ENCODE results near the gene TPRA1. TPM values are rescaled to one million over a fixed set of nuclear protein-coding genes. Genes with fewer than 3 reads are reported as not detected.
"Not testable (repeated sequence)": the region's sequence is repeated elsewhere in the genome, so short reads cannot be mapped to it uniquely, and the experiment has no call there.

The TPRA1 gene
- total RNA-seq, 1 experiment from 2014 or later: 38.1 TPM

DNA sequence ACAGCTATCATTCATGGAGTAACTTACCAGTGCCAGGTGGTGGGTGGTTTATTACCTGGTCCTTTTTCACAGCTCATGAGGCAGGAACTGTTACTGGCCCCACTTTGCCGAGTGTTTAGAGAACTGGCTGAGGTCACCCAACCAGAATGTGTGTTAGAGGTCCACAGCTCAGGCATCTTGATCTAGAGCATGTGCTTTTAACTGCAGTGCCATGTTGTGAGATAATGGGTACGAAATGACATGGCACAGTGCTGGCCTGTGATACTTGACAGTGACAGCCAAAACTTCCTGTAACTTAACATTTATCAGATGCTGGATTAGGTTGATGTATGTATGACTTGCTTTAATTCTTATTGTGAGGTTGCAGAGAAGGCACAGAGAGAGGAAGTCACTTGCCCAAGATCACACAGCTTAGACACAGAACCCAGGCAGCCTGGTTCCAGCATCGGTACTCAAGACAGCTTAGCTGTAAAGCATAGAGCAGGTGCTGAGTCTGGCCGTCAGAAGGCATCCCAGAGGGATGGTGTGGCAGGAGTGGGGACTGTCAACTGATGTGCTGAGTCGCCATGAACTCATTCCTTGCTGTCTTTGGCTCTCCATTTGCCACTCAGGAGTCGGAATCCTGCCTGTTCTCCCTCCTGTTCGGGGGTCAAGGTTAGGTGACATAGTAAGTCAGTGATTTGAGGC, 17.3 kb upstream of the TPRA1 start:
- DNase-seq: no peak
- Histone ChIP-seq H3K36me3 (replicated peaks; ENCODE audit: control insufficient read depth, insufficient read depth, low read length) (peaks cover 68% of the 10 kb centered on the region), H3K4me3 (ENCODE audit: insufficient read depth, low read depth, low read length) (no peak overlapping the region), H3K27me3 (ENCODE audit: control insufficient read depth, insufficient read depth, low read length) (no peaks in the 10 kb centered on the region)

DNA sequence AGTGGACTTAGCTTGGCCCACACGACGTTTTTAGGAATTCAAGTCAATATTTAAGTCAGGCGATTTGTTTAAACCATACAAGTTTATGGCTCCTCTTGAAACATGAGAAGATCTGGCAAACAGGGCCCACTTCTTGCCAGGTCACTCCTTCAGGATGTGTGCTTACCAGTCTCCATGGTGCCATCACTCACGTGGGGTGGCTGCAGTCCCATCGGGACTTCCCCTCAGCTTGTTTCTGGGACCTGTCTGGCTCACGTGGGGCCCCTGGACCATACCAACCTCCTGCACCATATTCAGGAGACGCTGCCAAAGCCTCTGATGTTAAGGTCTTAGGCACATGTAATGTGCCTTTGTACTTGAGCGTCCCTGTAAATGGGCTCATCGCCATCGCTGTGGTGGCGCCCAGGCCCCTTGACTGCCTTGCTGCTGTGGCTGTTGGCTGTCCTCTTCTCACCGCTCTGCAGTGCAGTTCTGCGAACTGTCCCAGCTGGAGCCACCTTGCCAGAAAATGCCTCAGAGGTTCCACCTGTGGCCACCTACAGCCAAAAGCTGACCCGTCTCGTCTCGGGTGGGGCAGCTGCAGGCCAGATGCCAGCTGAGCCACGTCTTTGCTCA, 16.6 kb upstream of the TPRA1 start:
- DNase-seq: no peak
- H3K36me3 ChIP-seq (replicated peaks; ENCODE audit: control insufficient read depth, insufficient read depth, low read length): peaks cover 67% of the 10 kb centered on the region
- H3K27me3 ChIP-seq (ENCODE audit: control insufficient read depth, insufficient read depth, low read length): no peaks in the 10 kb centered on the region
- no peak overlapping the region for H3K4me3 ChIP-seq (ENCODE audit: insufficient read depth, low read depth, low read length)

DNA sequence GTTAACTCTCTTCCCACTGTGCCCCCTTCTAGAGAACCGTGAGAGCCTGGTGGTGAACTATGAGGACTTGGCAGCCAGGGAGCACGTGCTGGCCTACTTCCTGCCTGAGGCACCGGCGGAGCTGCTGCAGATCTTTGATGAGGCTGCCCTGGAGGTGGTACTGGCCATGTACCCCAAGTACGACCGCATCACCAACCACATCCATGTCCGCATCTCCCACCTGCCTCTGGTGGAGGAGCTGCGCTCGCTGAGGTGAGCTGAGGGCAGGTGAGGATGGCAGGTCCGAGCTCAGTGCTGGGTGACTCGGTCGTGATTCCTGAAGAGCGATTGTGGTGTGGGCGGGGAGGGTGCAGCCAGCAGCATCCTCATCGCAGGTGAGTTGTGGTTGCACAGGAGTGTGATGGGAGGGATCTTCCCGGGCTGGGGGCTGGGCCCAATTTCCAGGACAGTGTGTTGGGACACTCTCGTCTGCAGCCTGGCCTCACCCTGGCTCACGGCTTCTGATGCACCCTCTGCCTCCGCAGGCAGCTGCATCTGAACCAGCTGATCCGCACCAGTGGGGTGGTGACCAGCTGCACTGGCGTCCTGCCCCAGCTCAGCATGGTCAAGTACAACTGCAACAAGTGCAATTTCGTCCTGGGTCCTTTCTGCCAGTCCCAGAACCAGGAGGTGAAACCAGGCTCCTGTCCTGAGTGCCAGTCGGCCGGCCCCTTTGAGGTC, 15.7 kb upstream of the TPRA1 start:
- Histone ChIP-seq H3K4me3 (ENCODE audit: insufficient read depth, low read depth, low read length) (no peak overlapping the region), H3K27me3 (ENCODE audit: control insufficient read depth, insufficient read depth, low read length) (no peaks in the 10 kb centered on the region), H3K36me3 (replicated peaks; ENCODE audit: control insufficient read depth, insufficient read depth, low read length) (peaks cover 65% of the 10 kb centered on the region)
- DNase-seq: no peak

DNA sequence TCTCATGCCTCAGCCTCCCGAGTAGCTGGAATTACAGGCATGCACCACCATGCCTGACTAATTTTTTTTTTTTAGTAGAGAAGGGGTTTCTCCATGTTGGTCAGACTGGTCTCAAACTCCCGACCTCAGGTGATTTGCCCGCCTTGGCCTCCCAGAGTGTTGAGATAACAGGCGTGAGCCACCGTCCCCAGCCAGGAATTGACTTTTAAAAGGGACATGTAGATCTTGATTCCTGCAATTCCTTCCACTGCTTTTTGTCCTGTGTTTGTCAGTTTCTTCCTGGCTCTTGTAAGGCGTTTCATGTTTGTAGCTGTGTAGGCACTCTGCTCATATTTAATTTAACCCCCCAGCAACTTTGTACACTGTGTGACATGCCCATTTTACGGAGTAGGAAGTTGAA, 15.0 kb upstream of the TPRA1 start:
- peaks cover 60% of the 10 kb centered on the region for H3K36me3 ChIP-seq (replicated peaks; ENCODE audit: control insufficient read depth, insufficient read depth, low read length)
- not testable (repeated sequence) for H3K4me3 ChIP-seq (ENCODE audit: insufficient read depth, low read depth, low read length); DNase-seq; H3K27me3 ChIP-seq (ENCODE audit: control insufficient read depth, insufficient read depth, low read length)

DNA sequence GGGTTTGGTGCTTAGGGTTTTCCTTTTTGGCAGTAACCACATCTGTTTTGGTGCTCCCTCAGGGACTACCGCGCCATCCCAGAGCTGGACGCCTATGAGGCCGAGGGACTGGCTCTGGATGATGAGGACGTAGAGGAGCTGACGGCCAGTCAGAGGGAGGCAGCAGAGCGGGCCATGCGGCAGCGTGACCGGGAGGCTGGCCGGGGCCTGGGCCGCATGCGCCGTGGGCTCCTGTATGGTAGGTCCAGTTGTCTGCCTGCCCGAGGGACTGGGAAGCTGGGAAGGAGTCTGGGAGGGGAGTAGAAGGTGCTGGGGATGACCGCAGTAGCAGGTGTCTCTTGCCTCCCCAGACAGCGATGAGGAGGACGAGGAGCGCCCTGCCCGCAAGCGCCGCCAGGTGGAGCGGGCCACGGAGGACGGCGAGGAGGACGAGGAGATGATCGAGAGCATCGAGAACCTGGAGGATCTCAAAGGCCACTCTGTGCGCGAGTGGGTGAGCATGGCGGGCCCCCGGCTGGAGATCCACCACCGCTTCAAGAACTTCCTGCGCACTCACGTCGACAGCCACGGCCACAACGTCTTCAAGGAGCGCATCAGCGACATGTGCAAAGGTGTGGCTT, 14.1 kb upstream of the TPRA1 start:
- H3K27me3 ChIP-seq (ENCODE audit: control insufficient read depth, insufficient read depth, low read length): no peaks in the 10 kb centered on the region
- peaks cover 60% of the 10 kb centered on the region for H3K36me3 ChIP-seq (replicated peaks; ENCODE audit: control insufficient read depth, insufficient read depth, low read length)
- DNase-seq: no peak

DNA sequence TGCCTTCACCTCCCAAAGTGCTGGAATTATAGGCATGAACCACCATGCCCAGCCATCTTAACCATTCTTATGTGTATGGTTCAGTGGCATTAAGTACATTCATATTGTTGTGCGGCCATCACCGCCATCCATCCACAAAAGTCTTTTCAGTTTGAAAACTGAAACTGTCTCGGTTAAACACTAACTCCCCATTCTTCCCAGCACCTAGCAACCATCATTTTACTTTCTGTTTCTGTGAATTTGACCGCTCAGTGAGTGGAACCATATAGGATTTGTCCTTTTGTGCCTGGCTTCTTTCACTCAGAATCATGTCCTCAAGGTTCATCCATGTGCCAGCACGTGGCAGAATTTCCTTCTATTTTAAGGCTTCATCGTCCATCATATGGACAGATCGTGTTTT, 13.5 kb upstream of the TPRA1 start:
- DNase-seq: no peak
- no peak overlapping the region for H3K4me3 ChIP-seq (ENCODE audit: insufficient read depth, low read depth, low read length)
- no peaks in the 10 kb centered on the region for H3K27me3 ChIP-seq (ENCODE audit: control insufficient read depth, insufficient read depth, low read length)
- H3K36me3 ChIP-seq (replicated peaks; ENCODE audit: control insufficient read depth, insufficient read depth, low read length): peaks cover 60% of the 10 kb centered on the region

More for the DNA sequence above, 14.1 kb upstream of the TPRA1 start:
- no peak overlapping the region for H3K4me3 ChIP-seq (ENCODE audit: insufficient read depth, low read depth, low read length)

DNA sequence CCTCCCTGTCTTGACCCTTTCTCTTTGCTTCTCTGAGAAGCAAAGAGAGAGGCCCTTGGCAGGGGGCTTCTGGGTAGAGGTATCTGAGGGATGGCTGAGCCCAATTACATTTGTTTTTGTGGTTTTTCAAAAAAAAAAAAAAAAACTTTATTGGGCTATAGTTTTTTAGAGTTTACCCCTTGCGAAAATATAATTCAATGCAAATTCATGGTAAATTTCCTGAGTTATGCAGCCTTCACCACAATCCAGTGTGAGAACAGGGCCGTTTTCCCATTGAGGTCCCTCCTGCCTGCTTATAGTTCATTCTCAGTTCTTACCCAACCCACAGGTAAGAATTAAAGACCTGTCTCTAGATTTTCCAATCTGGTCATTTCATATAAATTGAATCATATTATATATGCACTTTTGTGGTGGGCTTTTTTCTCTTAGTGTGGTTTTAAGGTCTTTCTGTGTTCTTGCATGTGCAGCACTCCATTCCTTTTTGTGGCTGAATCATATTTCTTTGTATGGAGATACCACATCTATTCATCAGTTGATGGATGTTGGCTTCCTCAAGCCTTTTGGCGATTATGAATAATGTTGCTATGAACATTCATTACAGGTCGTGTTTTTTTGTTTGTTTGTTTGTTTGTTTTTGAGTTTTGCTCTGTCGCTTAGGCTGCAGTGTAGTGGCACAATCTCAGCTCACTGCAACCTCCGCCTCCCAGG, 10.4 kb upstream of the TPRA1 start:
- H3K36me3 ChIP-seq (replicated peaks; ENCODE audit: control insufficient read depth, insufficient read depth, low read length): peaks cover 29% of the 10 kb centered on the region
- no peaks in the 10 kb centered on the region for H3K27me3 ChIP-seq (ENCODE audit: control insufficient read depth, insufficient read depth, low read length)
- no peak for DNase-seq
- H3K4me3 ChIP-seq (ENCODE audit: insufficient read depth, low read depth, low read length): no peak overlapping the region

DNA sequence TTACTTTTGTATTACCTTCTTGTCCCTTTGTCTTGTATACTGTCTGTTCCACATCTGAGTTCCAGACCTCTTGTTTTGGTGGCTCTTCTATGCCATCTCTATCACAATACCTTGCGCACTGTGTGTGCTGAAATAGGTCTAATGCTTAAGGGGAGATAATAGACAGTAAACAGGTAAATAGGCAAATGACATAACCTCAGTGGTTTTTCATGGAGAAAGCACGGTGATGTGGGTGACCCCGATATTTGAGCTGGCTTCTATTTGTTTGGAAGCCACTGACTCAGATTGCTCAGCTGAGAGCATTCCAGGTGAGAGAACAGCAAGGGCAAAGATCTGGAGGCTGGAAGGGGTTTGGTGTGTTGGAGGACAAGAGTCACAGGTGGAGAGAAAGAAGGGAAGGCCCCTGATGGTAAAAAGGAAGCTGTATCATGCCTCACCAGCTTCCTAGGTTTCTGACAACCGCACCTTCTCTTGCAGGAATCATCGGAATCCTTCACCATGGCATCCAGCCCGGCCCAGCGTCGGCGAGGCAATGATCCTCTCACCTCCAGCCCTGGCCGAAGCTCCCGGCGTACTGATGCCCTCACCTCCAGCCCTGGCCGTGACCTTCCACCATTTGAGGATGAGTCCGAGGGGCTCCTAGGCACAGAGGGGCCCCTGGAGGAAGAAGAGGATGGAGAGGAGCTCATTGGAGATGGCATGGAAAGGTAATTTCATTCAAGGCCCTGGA, 8.5 kb upstream of the TPRA1 start:
- DNase-seq: peak; percentile 51
- Histone ChIP-seq H3K27me3 (ENCODE audit: control insufficient read depth, insufficient read depth, low read length) (no peaks in the 10 kb centered on the region), H3K36me3 (replicated peaks; ENCODE audit: control insufficient read depth, insufficient read depth, low read length) (peaks cover 17% of the 10 kb centered on the region), H3K4me3 (ENCODE audit: insufficient read depth, low read depth, low read length) (peak overlapping the region; percentile 89)

DNA sequence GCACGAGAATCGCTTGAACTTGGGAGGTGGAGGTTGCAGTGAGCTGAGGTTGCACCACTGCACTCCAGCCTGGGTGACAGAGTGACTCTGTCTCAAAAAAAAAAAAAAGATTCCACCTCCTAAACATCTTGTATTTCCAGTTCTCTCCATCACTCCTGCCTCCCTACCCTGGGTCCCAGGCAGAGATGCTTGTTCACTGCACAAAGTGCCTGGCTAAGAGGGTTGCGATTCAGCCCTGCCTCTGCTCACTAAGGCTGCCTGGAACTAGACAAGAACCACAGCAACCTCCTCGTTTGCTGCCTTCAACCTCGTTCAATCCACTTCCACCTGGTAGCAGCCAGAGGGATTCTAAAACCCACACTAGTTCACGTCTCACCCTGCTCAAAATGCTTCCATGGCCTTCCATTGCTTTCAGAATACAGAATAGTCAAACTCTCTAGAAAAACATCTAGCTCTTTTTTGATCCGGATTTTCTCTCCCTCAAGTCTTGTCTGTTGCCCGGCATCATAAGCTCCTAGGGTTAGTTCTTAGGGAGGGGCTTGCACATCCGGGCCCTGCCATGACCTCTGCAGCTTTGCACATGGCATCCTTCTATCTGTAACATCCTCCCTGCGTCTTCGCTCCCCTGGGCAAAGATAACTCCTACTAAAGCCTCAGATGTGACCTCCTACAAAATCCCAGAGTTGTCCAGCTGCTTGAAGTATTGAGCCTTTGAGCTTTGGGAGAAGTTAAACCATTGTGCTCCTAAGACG, 6.7 kb upstream of the TPRA1 start:
- H3K36me3 ChIP-seq (replicated peaks; ENCODE audit: control insufficient read depth, insufficient read depth, low read length): peaks cover 12% of the 10 kb centered on the region
- H3K27me3 ChIP-seq (ENCODE audit: control insufficient read depth, insufficient read depth, low read length): no peaks in the 10 kb centered on the region
- peak overlapping the region; percentile 89 for H3K4me3 ChIP-seq (ENCODE audit: insufficient read depth, low read depth, low read length)
- DNase-seq: no peak

DNA sequence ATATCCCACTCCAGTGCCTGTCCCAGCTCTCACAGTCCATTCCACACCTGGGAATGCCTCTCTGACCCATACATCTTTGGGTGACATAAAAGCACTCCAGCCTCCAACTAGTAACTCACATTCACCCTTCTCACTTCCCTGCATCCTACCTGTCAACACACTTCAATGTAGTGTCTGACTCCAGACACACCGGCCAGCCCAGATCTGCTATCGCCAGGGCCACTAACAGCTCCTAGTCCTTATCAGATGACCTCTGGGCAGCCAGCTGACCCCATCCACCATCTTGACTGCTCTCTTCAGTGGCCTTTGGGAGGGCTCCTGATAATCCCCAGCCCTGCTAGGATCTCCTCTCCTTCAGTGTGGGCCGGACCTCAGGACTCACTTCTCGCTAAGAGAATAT, 4.8 kb upstream of the TPRA1 start:
- DNase-seq: no peak
- Histone ChIP-seq H3K27me3 (ENCODE audit: control insufficient read depth, insufficient read depth, low read length) (no peaks in the 10 kb centered on the region), H3K36me3 (replicated peaks; ENCODE audit: control insufficient read depth, insufficient read depth, low read length) (peaks cover 9% of the 10 kb centered on the region), H3K4me3 (ENCODE audit: insufficient read depth, low read depth, low read length) (no peak overlapping the region)

DNA sequence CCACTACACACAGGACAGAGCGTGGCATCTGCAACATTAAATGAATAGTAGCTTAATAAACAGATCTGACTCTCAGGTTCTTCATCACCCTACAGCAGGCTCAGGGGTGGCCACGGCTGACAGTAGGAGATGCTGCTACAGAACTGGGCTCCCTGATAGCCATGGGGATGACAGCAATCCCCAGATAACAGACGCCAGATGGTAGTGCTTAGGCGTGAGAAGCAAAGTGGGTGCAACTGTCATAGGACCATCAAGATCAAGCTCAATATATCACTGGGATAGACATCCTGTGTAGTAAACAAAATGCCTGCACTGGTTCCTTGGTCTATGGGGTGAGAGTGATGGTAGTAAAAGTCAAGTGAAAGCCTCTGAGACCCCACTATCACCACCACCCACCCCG, 2.6 kb upstream of the TPRA1 start:
- Histone ChIP-seq H3K36me3 (replicated peaks; ENCODE audit: control insufficient read depth, insufficient read depth, low read length) (no peaks in the 10 kb centered on the region), H3K4me3 (ENCODE audit: insufficient read depth, low read depth, low read length) (no peak overlapping the region), H3K27me3 (ENCODE audit: control insufficient read depth, insufficient read depth, low read length) (peaks cover 3% of the 10 kb centered on the region; the same call in 1 of the 2 replicates)
- DNase-seq: no peak

DNA sequence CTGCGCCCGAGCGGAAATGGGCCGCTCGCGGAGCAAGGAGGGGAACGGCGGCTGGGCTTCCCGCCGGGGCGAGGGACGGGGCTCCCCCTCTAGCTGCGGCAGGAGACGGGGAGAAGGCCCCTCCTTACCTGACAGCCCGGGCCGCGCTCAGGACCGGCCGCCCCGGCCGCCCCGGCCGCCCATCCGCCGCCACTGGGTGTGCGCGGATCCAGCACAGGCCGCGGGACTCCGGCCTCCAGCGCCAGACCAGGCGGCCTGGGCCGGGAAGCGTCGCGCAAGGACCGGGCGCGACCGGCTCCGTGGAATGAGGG, 296 bp downstream of the TPRA1 start:
- peak; percentile 84 for DNase-seq
- H3K27me3 ChIP-seq (ENCODE audit: control insufficient read depth, insufficient read depth, low read length): peaks cover 3% of the 10 kb centered on the region; the same call in 1 of the 2 replicates
- H3K36me3 ChIP-seq (replicated peaks; ENCODE audit: control insufficient read depth, insufficient read depth, low read length): no peaks in the 10 kb centered on the region
- peak overlapping the region; percentile 84 for H3K4me3 ChIP-seq (ENCODE audit: insufficient read depth, low read depth, low read length)

DNA sequence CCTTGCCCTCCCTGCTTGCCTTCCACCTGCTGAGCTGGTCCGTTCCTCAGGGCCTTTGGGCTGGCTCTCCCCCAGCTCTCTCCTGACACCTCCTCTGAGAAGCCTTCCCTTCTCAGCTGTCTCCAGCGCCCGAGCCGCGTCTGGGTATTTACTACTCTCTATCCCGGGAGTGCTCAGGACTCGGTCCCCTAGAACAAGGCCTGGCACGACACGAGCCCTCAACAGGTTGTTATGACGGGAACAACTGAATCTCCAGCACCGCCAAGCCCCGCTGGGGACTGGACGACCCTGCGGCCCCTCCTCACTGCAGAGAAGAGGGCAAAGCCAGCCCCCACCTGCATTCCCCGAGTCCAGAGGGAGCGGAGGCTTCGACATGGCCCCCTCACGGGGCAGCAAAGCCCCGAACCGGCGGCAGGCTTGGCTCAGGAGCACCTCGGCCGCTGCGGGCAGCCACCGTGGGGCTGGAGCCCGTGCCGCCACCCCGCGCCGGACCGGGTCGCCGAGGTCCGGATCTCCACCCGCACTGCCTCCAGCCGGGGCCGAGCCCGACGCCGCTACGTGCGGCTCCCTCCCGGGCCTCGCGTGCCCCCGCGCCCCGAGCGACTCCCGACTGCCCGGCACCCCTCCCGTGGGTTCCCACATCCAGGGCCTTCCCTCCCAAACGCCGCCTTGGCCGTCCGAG, 792 bp downstream of the TPRA1 start:
- peak; percentile 71 for DNase-seq
- H3K36me3 ChIP-seq (replicated peaks; ENCODE audit: control insufficient read depth, insufficient read depth, low read length): no peaks in the 10 kb centered on the region
- peak overlapping the region; percentile 84 for H3K4me3 ChIP-seq (ENCODE audit: insufficient read depth, low read depth, low read length)
- peaks cover 3% of the 10 kb centered on the region; the same call in 1 of the 2 replicates for H3K27me3 ChIP-seq (ENCODE audit: control insufficient read depth, insufficient read depth, low read length)

Measured in H7 (cell line).